HG03354 (cell line): ENCODE data around the gene SSH2.

Source experiments
- ATAC-seq: cut with Tn5 transposase; IDR thresholded peaks from one replicate; pipeline ENCODE4 v1.9.1; 2021; ENCODE audit warnings: mild to moderate bottlenecking; ENCODE audit not compliant: unreplicated experiment, poor library complexity, severe bottlenecking

Gene SSH2

GRCh38 chr17:29597361-29598172, 332.5 kb downstream of the SSH2 start:
- ATAC-seq: no peak

DNA sequence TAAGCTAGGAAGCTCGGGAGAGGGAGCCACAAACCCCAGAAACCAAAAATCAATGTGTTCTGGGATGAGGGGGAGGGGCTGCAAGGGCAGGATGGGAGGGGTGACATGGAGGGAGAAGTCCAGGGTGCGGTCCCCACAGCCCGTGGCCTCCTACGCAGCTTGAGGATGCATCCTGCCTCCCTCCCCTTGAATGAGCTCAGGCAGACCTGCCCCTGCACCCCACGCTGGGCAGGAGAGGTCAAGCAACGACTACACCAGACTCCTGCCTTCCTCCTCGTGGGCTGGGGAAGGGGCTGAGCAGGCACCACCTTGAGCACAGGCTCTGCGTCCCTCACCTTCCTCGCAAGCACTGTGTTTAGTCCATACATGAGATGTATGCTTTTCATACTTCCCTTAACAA, 333.2 kb downstream of the SSH2 start:
- no peak for ATAC-seq

GRCh38 chr17:29595943-29596774, 333.9 kb downstream of the SSH2 start:
- no peak for ATAC-seq

- no peak for ATAC-seq
These were observed 334.7 kb downstream of the SSH2 start for GRCh38 chr17:29595107-29595942.

DNA sequence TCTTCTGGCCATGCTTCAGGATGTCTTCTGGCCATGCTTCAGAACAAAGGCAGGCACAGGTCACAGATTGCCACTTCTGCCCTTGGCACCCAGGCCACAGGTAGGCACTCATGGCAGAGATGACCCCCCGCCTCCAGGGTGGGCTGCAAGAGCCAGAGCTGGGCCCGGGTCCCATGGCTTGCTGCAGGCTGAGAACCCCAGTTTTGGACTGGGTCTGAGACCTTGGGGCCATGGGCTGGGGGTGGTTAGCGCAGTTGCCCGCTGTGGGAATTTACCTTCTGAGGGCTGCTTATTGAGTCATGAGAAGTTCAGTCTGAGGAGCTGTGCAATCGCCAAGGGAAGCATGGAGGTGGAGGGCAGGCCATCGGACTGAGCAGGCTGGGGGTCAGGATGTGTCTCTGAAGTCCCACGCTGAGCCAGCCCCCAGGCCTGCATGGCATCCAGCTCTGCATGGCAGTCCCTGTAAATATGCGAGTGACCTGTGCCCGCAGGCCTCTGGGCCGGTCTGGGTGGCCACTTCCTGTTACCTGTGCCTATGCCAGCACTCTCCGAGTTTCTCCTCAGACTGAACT, 335.4 kb downstream of the SSH2 start:
- ATAC-seq: no peak

- ATAC-seq: no peak
These were observed 336.2 kb downstream of the SSH2 start for GRCh38 chr17:29593591-29594518.

DNA sequence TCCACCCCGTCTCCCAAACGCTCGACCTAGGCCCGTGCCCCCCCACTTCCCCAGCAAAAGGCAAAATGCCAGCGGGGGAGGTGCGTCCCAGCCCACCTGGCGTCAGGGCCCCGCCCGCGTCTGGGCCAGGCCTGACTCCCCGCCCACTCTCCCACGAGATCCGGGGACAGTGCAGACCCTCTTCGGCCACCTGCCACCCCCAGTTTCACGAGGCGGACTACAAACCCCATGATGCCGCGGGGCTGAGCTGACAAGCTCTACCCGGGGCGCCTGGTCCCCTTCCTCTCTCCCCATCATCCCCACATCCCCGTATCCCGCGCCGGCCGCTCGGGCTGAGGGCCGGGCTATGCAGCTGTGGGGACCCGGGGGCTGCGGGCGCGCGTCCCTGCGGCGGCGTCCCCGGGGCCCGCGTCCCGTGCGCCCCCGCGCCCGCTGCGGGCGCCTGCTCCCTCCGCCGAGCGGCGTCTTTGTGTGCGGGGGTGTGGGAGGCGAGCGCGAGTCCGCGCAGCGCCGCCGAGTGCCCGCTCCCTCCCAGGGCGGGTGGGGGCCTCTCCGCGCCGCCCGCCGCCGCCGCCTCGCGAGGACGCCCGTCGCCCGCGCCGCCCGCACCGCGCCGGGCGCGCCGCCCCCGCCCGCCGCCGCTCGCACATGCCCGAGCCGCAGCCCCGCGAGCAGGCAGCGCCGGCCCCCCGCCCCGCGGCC, 337.0 kb downstream of the SSH2 start, which contains the start of gene ANKRD13B:
TSS of gene ANKRD13B (plus strand) at position 283 of the 702 bp plus-strand sequence. CDS start 490 bp downstream, outside the sequence.
- ATAC-seq: no peak

- peak; percentile 32 for ATAC-seq
These were observed 338.1 kb downstream of the SSH2 start for GRCh38 chr17:29591737-29592608.

- no peak for ATAC-seq
These were observed 338.8 kb downstream of the SSH2 start for GRCh38 chr17:29591146-29591736.

DNA sequence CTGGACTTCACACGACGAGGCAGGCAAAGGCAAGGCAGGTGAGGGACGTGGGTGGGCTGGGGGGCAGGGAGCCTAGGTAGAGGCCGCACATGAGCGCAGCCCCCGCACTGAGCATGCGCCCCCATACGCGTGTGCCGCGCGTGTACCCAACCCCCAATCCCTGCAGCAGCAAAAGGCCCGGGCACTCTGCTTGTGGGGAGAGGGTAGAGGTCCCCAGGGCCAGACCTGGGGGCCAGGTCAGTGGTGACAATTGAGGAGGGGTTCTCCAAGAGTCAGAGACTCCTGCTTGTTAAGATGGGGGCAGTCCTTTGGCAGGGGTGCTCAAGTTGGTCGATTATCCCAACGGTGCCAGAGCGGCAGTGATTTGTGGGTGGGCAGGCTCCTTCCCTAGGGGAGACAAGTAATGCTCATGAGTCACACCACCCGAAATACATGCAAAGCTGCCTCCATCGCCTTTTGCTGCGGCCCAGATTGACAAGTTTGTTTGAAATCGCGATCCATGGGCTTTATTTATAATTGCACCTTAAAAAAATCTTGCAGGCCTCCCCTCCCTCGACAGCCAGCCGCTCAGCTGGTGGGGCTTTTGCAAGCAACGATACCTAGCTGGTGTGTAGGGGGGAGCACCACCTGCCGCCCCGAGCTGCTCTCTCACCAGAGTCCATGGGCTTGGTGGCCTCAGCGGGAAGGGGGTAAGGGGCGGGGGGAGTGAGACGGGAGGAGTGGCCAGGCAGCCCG, 339.4 kb downstream of the SSH2 start:
- ATAC-seq: no peak

GRCh38 chr17:29589524-29590410, 340.3 kb downstream of the SSH2 start, which contains the start of gene GIT1:
Gene GIT1, minus strand, starts transcription at chr17:29589648. Its CDS starts 270 bp downstream, at chr17:29589378.
- ATAC-seq: peak; percentile 63

DNA sequence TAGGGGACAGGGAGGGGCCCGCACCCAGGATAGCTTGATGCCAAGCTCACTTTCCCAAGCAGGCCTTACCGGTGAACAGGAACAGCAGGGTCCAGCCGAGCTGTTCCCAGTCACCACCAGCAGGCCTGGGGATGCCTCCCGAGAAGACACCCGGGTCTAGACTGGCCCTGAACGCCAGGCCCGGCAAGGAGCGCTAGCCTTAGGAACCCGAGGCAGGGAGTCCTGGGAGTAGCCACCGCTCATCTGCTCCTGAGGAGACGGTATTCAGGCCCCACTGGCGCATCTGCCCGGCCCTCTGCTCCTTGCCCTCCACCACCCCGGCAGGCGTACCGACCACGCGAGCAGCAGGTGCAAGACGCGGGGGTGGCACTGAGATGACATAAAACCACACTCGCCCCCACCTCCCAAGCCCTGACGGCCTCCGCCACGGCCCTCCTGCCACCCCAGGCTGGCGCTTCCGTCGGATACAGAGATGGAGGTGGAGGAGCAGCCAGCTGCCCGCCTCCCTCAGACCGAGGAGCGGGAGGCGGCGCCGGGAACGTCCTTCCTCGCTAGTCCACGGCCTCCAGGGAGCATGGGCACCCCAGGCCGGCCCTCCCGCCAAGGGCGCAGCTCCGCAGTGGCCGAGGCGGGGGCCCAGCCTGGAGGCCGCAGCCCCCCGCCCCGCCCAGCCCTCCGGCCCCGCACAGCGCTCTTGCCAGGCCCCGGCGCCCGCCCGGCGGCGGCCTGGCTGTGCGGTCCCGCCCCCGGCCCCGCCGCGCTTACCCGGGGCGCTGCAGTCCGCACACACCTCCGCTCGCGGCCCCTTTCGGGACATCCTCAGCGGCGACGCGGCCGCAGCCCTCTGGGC, 341.2 kb downstream of the SSH2 start:
- ATAC-seq: peak; percentile 22

DNA sequence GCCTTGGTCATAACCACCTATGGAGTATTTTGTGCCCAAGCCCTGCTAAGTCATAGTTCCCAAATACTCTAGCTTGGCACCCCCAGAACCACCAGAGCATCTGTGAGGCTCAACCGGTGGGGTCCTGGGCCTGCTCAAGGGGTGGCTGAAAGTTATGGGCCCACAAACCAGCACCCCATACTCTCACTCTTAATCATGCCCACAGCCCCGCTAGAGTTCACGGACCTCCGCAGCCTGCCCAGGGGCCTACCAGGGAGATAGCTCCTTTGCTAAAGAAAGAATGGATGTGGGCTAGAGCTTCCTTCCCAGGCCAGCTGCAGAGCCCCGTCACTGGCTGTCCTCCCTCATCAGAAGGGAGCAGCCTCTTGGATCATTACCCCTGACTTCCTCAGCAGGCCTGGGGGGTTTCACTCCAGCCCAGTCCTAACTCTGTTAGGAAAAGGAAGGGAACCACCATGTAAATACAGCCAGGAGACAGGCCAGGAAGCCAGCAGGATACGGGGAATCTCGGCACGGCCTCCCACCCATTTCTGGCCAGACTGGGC, 341.9 kb downstream of the SSH2 start:
- no peak for ATAC-seq

DNA sequence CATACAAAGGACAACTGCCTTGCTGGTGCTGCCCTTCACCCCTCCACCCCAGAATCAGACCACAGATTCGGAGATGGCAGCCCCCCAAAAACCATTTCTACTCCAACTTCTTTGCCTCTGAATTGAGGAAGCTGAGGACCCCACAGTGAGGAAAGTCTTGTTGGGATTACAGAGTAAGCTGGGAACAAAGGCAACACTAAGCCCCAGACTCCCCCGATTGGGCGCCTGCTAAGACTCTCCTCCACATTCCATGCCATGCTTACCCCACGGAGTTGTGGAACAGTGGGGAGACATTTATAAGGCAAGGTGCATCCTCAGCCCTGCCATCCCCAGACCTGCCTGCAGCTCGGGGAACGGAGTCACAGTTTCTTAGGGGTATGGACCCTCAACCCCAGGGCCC, 342.4 kb downstream of the SSH2 start:
- no peak for ATAC-seq
